ENCODE data around the gene MYD88. TPM values are rescaled to one million over a fixed set of nuclear protein-coding genes. Genes with fewer than 3 reads are reported as not detected.
A peak's percentile ranks its signal among the peaks of the same experiment; 100 is the strongest.

The MYD88 gene
- total RNA-seq, 1 experiment from 2014 or later = 19.2 TPM

- TF ChIP-seq FOXP4 (CRISPR knock-in tag; IDR thresholded peaks at IDR 0.05) (peak; percentile 89), JUN (CRISPR knock-in tag; IDR thresholded peaks at IDR 0.05) (0 out of 2 replicates have a peak, but pooled peaks have one; percentile 40), TEAD1 (CRISPR knock-in tag; IDR thresholded peaks at IDR 0.05) (peak; percentile 38; the same call in 1 of the 2 replicates), ELF4 (CRISPR knock-in tag; IDR thresholded peaks at IDR 0.05; ENCODE audit: low read depth) (no peak), MLX (CRISPR knock-in tag; IDR thresholded peaks at IDR 0.05) (0 out of 2 replicates have a peak, but pooled peaks have one; percentile 8), ZNF138 (CRISPR knock-in tag; conservative IDR thresholded peaks at IDR 0.05) (no peak), ERG (CRISPR knock-in tag; IDR thresholded peaks at IDR 0.05) (no peak), TCF7 (CRISPR knock-in tag; IDR thresholded peaks at IDR 0.05; ENCODE audit: low read depth) (no peak)
Observed at GRCh38 chr3:38136777-38137614, 1.5 kb upstream of the MYD88 start, which contains the start of gene ACAA1 (continued).

GRCh38 chr3:38137615-38138348 lies 679 bp upstream of the MYD88 start:
- H3K4me3 Mint-ChIP-seq = peak overlapping the region; percentile 88
- H3K4me1 Mint-ChIP-seq = peaks cover 37% of the 10 kb centered on the region
- H3K9me3 Mint-ChIP-seq = no peaks in the 10 kb centered on the region
- ChIA-PET POLR2A (interaction anchor here (0.6 to 2.1 kb wide), 11 partner anchors 8 to 1132 kb away, joined by 3 to 31 read pairs (median 4); partner anchors contain the start of genes OXSR1, PLCD1 and XYLB), CTCF (interaction anchor here (1.0 to 2.6 kb wide), 9 partner anchors 19 to 358 kb away, joined by 3 to 24 read pairs (median 4); partner anchors contain the start of genes EXOG, OXSR1 and XYLB)
- ATAC-seq = no peak
- TF ChIP-seq HMGA2 (CRISPR knock-in tag; IDR thresholded peaks at IDR 0.05) (no peak), JAZF1 (CRISPR knock-in tag; IDR thresholded peaks at IDR 0.05) (no peak), MAX (CRISPR knock-in tag; IDR thresholded peaks at IDR 0.05) (no peak), GABPB1 (CRISPR knock-in tag; IDR thresholded peaks at IDR 0.05) (no peak), RORB (CRISPR knock-in tag; IDR thresholded peaks at IDR 0.05) (no peak), FOXK1 (CRISPR knock-in tag; IDR thresholded peaks at IDR 0.05) (0 out of 2 replicates have a peak, but pooled peaks have one; percentile 3), AR (CRISPR knock-in tag; IDR thresholded peaks at IDR 0.05) (no peak)
- H3K27ac Mint-ChIP-seq = peak overlapping the region; percentile 89
- peak; percentile 52 for DNase-seq (ENCODE audit: low spot score)
- H3K36me3 Mint-ChIP-seq = peaks cover 18% of the 10 kb centered on the region
- H3K27me3 Mint-ChIP-seq (ENCODE audit: low read depth) = no peaks in the 10 kb centered on the region
